GM21526 (cell line): Measurements from ENCODE around the gene PYROXD2.
A peak's percentile ranks its signal among the peaks of the same experiment; 100 is the strongest.

ENCODE experiments used
- ATAC-seq: cut with Tn5 transposase; IDR thresholded peaks from one replicate; pipeline ENCODE4 v1.9.1; 2021; ENCODE audit warnings: moderate library complexity; ENCODE audit not compliant: unreplicated experiment, low FRiP score

Gene PYROXD2

DNA sequence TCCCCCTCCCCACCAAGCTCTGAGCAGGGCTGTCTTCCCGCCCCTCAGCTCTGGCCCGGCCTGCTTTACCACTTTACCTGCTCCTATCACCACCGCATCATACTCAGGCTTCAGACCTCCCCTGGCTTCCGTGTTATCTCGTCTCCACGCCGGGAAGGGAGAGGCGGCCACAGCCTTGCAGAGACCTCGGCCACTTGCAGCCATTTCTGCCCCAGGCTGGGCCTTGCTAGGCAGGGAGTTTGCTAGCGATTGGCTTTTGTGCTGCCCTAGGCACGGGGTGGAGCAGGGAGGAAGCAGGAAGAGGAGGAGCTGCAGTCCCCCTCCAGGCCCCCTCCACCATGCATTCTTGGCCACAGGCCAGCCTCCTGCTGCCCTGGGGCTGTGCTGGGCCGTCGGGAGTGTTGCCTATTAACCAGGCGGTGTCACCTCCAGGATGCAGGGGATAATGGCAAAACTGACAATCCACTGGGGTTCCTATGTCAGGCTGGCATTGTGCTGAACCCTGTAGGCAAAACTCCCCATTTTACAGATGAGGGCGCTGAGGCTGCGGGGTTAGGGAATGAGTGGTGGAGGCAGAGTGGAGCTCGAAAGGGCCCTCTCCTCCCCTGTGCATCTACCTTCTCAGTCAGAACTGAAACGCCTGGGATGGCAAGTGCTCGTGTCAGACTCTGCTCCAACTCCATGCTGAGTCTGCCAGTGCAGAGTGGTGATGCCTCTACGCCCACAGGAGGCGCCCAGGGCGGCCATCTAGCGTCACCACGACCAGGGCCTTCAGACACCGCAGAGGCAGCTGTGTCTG, at the start of gene PYROXD2:
Gene PYROXD2, minus strand, starts transcription at position 251 of the 799 bp plus-strand sequence. Its CDS starts 47 bp downstream, at position 204.
- ATAC-seq = no peak

DNA sequence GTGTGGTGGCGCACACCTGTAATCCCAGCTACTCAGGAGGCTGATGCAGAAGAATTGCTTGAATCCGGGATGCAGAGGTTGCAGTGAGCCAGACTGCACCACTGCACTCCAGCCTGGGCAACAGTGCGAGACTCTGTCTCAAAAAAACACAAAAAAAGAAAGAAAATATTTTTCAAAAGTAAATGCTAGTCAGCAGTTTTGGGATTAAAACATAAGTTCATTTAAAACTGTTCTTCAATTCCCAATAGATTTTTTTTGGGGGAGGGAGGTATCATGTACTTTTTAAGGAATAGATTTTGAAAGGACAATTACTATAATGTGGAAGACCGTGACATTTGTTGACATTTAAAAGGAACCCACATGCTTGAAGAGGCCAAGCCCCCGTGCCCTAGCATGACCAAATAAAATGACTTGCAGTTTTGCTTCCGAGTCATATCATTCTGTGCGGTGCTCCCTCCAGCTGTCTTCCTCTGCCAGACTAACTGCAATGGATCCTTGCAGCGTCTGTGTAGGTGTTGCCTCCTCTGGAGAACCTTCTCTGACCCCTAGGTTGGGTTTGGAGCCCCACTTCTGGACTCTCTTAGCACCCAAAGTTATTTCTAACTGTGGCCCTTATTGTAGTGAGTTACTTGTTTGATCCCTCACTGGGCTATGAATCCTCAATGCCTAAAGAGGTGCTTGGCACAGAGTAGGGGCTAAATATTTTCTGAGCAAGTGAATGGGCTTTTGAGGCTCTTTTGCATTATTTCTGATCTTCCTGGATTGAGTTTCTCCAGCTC, 49.2 kb upstream of the PYROXD2 start:
- no peak for ATAC-seq

DNA sequence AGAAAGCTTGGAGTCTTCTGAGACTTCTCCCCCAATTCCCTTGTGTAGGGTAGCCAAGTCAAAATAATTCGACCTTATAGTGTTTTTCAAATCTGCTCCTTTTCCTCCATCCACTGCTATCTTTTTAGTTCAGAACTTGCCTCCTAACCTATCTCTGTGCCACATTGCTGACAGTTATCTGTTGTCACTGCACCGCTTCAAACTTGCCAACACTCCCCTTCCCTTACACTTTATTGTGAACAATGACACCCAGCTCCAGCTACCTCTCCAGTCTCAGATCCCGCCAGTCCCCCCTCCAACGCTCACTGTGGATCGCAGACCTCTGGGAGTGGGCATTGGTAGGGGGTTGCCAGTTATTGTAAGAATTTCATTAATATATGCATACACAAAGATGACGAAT, 48.0 kb upstream of the PYROXD2 start:
- no peak for ATAC-seq

DNA sequence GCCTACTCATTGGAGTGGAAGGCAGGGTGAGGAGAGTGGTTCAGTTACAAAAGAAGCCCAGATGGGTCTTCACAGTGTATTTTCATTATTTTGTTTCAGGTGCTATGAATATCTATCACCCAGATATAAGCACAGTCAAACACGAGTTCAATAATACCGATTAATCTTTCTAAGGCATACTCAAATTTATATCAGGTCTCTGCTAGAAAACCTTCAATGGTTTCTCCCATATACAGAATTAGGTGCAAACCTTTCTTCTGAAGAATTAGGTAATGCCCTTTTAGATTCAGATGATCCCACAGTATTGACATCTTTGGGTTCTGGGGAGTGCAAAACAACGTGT, 46.5 kb upstream of the PYROXD2 start:
- ATAC-seq = no peak

DNA sequence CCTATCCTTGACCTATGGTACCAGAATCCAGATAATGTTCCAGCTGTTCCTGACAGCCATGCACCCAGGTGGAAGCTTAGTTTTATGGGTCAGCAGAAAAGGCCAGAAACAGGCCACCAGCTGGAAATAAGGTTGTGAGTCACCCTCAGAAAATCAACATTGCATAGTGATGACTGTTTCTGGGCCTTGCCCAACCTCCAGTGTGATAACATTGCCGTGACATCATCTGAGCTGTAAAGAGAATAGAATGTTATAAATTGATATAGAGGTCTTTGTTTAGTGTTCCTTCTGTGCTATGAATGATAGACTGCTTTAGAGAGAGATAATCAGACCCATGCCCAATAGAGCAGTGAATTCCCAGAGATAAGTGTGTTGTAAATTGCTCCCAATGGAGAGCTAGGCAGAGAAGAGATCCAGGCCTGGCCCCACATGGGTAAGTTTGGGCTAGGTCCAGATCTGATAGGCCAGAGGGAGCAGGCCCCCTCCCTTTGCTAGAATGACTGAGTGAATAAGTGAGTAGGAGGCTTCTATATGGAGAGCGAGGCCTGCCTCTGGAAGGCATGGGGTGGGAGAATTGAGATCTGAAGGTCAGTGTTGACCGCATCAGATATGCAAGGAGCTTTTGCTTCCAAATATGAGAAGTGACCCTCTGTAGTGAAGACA, 46.0 kb upstream of the PYROXD2 start:
- no peak for ATAC-seq

DNA sequence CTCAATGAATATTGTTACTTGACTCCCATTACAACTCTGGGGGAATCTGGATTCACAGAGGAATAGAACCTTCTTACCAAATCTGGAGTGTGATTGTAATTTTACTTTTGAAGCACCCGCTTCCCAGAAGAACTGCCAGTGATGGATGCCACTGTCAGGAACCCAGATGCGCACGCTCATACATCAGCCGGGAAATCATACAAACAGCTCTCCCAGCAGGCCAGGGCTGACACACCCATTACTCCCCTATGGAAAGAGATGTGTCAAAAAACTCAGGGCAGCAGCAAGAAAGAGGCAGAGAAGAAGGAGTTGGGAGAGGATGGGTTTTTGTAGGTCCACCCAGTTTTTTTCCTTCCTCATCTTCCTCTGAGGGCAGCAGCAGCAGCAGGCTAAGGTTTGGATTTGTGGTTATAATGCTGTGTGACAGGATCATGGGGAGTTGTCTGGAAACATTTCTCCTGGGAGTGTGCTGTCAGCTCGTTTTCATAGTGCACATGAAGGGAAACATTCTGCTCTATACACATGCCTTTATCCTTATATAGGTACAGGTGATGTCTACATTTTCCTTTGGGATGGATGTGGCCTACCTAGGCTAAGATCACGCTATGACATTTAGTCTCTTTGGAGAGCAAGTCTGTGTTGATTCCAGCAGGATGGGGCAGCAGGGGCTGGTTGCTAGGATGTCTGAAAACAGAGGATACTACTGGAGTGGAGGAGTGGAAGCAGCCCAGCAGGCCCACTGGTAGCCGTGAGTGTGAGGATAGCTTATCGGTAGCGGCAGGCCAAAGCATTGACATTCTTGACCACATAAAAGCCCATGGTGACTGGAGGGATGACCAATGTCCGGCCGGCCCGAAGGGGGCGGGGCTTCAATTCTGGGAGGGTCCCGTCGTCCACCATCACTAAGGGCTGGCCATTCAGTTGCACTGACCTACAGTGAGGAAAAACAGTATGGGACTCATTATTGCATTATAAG, 44.1 kb upstream of the PYROXD2 start:
- ATAC-seq = no peak

DNA sequence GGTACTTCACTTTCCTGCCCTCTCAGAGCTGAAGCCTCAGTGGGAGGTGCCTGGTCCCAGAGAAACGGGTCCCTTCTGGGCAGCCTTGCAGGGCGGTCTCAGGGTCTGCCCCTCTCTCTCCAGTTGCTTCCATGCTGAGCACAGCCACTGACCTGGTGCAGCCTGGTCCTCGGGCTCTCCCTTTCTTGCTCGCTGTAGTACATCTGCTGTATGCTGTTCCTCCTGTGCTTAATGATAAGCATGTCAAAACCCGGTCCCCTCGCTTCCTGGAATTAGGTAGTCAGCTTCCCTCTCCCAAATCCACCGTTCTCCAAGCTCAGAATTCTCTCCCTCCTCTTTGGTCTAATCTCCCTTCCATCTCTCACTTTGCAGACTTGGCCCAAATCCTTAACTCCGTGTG, 42.7 kb upstream of the PYROXD2 start:
- no peak for ATAC-seq

DNA sequence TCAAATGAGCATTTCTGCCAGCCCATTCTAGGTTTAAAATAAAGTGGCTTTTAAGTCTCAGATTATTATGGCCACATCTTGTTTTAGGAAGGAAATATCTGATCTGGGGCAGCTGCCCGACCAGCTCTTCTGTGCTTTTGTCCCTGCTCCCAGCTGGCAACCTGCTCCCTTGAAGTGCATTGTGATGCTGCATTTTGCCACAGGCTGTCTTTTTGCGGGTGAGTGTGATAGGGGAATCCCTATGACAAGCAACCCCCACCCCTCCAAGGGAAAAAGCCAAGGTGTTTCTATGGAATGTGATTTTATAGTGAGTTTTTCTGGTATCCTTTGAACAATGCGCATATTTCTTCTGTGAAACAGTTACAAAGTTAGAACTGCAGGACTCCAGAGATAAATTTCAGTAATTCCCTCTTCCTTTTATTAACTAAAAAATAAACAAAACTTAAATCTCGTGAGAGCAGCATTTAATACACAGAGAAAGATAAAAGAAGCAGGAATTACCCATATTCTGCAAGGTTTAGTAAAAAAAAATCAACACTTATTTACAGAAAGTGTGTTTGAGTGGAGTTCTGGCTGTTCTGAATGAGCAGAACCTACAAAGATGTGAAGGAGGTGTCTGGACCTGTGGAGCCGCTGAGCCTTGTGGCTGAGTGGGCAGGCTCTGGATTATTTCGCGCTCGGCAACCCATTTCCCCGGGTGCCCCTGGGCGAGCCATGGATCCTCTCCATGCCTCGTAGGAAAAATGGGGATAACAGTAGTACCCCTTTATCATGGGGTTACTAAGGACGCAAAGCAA, 41.9 kb upstream of the PYROXD2 start:
- ATAC-seq = no peak

DNA sequence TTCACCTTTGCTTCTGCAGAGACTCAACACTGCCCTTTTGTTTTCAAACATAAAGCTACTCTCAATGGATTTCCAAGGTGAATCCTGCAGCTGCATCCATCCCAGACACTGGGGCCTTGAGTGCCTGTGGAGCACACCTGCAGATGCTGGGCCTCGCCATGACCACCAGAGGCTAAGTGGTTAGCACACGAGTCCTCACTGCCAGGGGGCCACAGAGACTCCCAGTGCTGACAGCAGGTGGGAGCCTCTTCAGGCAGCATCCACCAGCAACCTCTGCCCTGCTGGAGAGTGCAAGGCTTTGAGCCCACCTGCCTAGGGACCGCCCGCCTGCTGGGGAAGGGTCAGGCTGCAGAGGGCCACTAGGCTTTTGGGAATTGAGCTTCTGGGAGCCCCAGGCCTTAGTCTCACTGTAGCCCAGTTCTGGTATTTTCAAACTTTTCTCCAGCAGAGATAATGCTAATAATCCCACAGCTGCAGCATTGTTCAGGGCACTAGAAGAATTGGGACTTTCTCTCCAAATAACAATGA, 41.1 kb upstream of the PYROXD2 start:
- no peak for ATAC-seq

DNA sequence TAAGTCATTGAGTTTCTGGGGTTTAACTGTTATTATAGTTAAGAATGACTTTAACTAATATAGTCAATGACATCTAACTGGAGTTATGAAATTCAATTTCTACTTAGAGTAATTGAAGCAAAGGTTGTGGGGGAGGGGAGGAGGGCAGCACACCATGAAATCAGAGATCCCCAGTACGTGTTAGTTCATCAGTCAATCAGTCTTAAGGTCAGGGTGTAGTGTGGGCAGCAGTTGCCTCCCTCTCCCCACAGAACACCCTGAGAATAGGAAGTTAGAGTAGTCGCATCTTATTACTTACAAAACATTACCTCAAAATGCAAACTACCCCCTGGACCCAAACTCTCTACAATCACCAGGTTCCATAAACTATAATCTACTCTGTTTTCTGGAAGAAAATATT, 38.7 kb upstream of the PYROXD2 start:
- no peak for ATAC-seq

DNA sequence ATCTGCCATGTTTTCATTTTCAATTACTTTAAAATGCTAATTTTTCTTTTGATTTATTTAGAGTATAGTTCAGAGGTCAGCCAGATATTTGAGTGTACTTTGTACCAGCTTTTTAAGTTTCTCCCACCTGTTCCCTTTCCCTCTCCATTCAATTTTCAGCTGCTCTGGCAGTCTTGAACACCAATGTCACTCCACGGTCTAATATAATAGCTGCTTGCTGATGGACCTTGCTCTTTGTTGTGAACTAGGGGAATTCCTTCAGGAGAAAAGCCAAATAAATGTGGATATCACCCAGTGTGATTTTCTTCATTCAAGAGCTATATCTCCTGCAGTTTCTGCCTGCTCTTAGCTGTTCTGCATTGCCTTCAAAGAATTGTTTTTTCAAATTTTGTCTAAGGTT, 35.6 kb upstream of the PYROXD2 start:
- ATAC-seq = no peak

DNA sequence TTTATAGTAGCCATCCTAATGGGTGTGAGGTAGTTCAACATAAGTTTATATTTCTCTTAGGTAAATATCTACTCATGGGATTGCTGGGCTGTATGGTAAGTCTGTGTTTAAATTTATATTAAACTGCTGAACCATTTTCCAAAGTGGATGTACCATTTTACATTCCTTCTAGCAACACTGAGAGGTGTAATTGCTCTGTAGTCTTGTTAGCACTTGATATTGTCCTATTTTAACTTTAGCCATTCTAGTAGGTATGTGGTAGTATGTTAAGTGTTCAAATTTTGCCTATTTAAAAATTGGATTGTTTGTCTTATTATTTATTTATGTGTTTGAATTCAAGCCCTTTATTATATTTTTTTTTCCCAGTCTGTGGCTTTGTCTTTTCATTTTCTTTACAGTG, 34.3 kb upstream of the PYROXD2 start:
- no peak for ATAC-seq

DNA sequence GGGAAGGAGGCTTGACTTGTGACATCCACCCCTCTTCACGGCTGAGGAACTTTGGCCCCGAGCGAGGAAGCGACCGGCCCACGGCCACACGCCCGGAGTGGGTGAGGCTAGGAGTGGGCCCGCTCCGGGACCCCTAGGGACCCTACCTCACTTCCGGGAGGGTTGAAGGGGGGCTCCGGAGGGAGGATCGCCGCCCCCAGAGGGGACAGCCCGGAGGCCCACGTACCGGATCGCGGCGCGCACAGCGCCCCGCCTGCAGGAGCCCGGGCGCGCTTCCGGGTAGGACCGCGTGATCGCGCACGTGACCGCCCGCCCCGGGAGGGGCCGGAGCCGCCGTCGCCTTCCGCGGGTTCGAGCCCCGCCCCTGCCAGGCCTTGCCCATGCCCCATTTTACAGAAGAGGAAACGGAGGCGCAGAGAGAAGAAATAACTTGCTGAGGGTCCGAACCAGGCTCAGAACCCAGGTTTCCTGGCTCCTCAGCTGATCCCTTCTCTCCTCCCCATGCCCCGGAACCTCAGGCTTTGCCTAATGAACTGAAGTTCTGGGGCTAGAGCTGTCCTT, 31.8 kb upstream of the PYROXD2 start, which contains the start of gene HPS1:
Gene HPS1, minus strand, starts transcription at position 275 of the 561 bp plus-strand sequence. CDS start 3,695 bp downstream, outside the sequence.
- peak; percentile 88 for ATAC-seq

DNA sequence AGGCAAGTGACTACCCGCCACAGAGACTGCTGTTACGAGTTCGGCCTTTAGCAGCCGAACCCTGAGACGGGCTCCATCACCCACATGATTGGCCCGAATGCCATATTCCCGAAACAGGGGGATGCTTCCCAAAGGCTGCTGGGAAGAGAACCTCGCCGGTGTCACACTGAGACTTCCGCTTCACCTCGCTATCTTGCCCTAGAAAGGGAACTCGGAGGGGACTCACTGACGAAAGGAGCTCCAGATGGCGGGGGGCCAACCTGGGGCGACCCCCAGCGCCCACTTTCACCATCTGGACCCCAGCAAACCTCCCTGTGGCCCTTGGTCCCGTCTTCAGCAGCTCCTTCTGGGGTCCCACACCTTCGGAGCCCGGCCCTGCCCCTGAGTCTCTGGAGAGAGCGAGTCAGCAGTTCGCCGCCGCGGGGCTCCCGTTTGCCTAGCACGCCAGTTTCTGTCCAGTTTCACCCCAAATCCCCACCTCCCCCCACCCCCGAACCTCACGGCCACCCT, 31.2 kb upstream of the PYROXD2 start:
- ATAC-seq = peak; percentile 46

DNA sequence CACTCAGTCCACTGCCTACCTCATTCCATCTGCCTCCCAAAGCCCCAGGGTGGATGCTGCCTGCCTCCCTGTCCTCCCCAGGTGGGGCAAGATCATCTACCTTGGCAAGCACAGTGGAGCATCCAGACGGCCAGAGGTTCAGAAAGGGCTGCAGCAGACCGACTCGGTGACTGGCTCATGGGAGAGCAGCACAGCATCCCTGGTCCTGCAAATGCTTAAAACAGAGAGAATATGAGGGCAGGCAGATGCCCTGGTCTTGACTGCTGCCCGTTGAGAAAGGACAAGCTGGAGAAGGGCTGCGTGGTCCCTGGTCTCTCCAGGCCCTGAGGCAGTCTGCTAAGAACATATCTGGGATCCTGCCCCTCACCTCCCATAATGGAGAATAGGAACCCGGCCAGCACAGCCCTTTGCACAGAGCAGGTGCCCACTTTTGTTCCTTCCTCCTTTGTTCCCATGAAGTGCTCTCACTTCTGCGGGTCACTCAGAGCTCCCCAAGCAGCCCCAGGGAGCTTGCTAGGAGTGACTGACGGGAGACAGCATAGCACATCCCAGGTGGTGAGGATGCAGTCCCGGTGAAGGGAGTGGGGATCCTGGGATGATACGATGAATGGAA, 30.3 kb upstream of the PYROXD2 start:
- ATAC-seq = no peak

DNA sequence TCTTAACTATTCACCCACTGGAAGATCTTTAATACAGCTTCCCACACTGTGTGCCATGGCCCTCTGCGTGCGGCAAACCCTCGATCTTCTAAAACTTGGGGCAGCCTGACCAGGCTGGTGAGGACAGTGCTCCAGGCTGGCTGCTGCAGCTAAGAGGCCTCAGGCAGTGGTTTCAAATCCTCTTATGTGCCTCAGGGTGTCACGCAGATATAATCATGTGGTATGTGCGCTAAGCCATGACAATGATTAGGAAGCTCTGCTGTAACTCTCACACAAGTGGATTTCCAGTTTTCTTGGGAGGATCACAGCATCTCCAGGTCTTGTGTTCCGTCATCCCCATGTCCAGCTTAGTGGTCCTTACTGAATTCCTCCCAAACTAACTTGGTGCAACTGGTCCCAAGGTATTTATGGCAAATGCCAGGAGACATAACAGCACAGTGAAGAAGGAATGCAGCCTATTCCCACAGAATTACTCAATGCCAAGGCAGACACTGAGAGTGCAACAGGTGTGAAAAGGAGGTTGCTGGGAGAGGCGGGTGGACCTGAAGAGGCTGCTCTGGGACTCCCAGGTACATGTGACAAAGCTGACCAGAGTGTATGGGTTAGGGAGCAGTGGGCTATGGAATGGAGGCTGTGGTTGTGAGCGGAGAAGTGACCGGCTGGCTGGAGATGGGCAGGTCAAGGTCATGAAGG, 29.5 kb upstream of the PYROXD2 start:
- ATAC-seq = no peak

DNA sequence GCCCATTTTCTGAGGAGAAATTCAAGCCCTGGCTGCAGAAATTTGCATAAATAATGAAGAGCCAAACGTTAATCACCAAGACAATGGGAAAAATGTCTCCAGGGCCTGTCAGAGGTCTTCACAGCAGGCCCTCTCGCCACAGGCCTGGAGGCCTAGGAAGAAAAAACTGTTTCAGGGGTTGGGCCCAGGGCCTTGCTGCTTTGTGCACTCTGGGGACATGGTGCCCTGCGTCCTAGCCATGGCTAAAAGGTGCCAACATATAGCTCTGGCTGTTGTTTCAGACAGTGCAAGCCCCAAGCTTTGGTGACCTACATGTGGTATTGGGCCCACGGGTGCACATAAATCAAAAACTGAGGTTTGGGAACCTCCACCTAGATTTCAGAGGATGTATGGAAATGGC, 23.7 kb upstream of the PYROXD2 start:
- ATAC-seq = no peak

DNA sequence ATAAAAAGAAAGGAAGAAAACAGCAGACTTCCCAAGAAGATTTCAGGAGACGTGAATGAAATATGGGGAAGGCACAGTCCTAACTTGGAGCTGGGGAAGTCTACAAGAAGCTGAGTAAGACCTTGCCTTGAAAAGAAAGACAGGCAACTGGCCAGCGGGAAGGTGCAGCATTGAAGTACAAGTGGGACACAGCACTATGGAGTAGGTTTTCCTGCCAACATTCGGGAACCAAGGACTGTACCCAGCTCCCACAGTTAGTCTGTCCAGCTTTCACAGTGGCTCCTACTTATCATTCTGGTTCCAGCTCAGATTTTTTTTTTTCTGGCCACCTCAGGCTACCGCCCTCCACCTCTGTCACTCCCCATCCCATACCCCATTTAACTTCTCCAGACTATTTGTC, 21.7 kb upstream of the PYROXD2 start:
- no peak for ATAC-seq
